Epithelial cell of proximal tubule (primary cell): ENCODE results near the gene PIEZO1. TPM values are rescaled to one million over a fixed set of nuclear protein-coding genes. Genes with fewer than 3 reads are reported as not detected.

Experiments
- DNase-seq: peaks from one replicate; pipeline ENCODE4 v3.0.0-alpha.2; 2011; ENCODE audit warnings: low read depth
- H3K4me3 ChIP-seq: 2 replicates; pipeline ENCODE4 v1.5.1; 2011; ENCODE audit warnings: low read depth, mild to moderate bottlenecking, low read length
- total RNA-seq: library from RNA; depleted of rRNA; stranded (reverse); fragments of >200 nt; gene quantifications from 2 replicates; pipeline ENCODE4 v1.2.3, GENCODE V29; 2015
- TF ChIP-seq, protein P1 (sequence below): conservative IDR thresholded peaks from 2 replicates; pipeline ENCODE4 v1.5.1; 2012; ENCODE audit warnings: low read depth, mild to moderate bottlenecking, low read length

Gene PIEZO1
- total RNA-seq, 1 donor from 2014 or later = 246 TPM

DNA sequence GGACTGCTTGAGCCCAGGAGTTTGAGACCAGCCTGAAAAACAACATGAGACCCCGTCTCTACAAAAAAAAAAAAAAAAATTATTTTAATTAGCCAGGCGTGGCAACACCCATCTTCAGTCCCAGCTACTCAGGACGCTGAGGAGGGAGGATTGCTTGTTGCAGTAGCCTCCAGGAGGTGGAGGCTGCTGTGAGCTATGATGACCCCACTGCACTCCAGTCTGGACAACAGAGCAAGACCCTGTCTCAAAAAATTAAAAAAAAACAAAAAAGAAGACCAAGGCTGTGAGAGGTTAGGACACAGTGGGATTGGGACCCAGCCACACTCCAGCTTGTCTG, 97.4 kb downstream of the PIEZO1 start:
- H3K4me3 ChIP-seq = no peak overlapping the region
- DNase-seq = no peak
- TF ChIP-seq, protein P1, sequence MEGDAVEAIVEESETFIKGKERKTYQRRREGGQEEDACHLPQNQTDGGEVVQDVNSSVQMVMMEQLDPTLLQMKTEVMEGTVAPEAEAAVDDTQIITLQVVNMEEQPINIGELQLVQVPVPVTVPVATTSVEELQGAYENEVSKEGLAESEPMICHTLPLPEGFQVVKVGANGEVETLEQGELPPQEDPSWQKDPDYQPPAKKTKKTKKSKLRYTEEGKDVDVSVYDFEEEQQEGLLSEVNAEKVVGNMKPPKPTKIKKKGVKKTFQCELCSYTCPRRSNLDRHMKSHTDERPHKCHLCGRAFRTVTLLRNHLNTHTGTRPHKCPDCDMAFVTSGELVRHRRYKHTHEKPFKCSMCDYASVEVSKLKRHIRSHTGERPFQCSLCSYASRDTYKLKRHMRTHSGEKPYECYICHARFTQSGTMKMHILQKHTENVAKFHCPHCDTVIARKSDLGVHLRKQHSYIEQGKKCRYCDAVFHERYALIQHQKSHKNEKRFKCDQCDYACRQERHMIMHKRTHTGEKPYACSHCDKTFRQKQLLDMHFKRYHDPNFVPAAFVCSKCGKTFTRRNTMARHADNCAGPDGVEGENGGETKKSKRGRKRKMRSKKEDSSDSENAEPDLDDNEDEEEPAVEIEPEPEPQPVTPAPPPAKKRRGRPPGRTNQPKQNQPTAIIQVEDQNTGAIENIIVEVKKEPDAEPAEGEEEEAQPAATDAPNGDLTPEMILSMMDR = no peak

DNA sequence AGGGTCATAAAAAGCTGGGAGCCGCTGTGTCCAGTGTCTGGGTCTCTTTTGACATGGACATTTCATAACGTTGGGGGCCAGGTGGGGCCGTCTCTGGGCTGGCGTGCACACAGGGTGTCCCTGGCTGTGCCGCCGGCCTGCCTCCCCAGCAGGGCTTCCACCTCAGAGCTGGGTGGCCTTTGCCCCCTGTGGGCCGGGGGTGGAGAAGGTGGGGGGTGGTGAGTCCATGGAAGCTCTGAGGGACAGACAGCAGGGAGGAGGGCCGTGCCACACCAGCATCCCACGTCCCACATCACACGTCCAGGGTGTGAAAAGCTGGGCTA, 97.8 kb downstream of the PIEZO1 start:
- no peak for DNase-seq
- H3K4me3 ChIP-seq = no peak overlapping the region
- TF ChIP-seq, protein P1 = no peak

GRCh38 chr16:88686439-88687253, 98.4 kb downstream of the PIEZO1 start, which contains the start of gene SNAI3:
TSS of gene SNAI3 (minus strand) at chr16:88686507. CDS start at chr16:88686406, 101 bp downstream.
- H3K4me3 ChIP-seq = peak within 1 kb of the TSS; percentile 59
- no peak for DNase-seq
- TF ChIP-seq, protein P1 = no peak

GRCh38 chr16:88686062-88686438, 99.0 kb downstream of the PIEZO1 start:
- H3K4me3 ChIP-seq = peak overlapping the region; percentile 59
- no peak for DNase-seq
- TF ChIP-seq, protein P1 = no peak

- TF ChIP-seq, protein P1 = peak; percentile 72
- DNase-seq = no peak
- H3K4me3 ChIP-seq = peak overlapping the region; percentile 59
Measured at GRCh38 chr16:88685156-88686061, 99.6 kb downstream of the PIEZO1 start.

DNA sequence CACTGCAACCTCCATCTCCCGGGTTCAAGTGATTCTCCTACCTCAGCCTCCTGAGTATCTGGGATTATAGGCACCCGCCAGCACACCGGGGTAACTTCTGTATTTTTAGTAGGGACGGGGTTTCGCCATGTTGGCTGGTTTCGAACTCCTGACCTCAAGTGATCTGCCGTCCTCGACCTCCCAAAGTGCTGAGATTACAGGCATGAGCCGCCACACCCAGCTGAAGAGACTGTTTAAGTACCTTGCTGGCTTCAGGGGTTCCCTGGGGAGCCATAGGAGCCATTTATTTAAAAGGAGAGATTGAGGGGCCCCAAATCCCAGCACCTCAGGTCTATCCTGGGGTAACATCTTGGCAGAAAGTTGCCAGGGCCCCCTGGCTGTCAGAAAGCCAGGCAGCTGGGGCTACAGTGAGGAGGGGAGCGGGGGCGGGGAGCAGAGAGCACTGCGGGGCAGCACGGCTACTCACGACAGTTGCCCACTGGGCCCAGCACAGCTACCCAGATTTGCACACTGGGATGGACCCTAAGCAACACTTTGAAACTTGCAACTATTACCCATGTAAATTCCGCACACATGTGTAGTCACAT, 100.4 kb downstream of the PIEZO1 start:
- DNase-seq = no peak
- H3K4me3 ChIP-seq = no peak overlapping the region
- TF ChIP-seq, protein P1 = no peak
